Stimulated activated CD8-positive, alpha-beta memory T cell treated with anti-CD3 and anti-CD28 coated beads, Interleukin-7, amount 100 ng/mL, for 1 hour (primary cell): ENCODE results near the gene PDZD2.
"Not testable (repeated sequence)": the region's sequence is repeated elsewhere in the genome, so short reads cannot be mapped to it uniquely, and the experiment has no call there.

Experiments used
- DNase-seq, 2 donors: peaks; one replicate each; pipeline ENCODE4 v3.0.0-alpha.2; 2020; ENCODE audit warnings: low read depth in 2 of 2

Gene PDZD2

GRCh38 chr5:31975189-31975612 is 336.3 kb downstream of the PDZD2 start:
- not testable (repeated sequence) for DNase-seq

- DNase-seq, result no peak
Measured at GRCh38 chr5:31976169-31976568, 337.2 kb downstream of the PDZD2 start.

DNA sequence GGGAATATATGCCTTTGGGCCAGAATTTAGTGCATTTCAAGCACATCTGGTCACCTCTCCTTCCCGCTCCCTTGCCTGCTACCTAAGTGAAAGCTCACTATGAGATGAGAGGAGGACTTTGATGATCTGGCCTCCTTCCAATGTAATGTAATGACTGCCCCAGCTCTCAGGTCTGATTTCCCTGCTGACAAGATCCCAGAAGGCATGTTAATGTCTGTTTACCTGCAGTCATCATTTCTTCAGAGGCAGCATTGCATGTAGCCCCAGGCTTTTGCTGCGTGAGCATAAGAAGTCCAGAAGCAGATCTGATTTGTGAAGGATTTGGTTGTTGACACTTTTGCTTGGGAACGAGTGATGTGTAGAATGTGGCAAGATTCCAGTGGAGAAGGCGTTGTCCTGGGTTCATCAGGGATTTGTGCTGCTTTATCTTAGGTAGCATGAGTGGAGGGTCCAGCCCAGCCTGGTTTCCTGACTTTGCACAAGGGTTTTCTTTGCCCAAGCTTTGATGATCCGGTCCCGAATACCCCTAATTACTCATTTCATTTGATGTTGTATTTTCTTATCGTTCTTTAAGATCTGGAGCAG is 342.5 kb downstream of the PDZD2 start:
- DNase-seq, result no peak

- no peak for DNase-seq
Measured at GRCh38 chr5:31982027-31982426, 343.1 kb downstream of the PDZD2 start.

GRCh38 chr5:31982621-31983020 is 343.7 kb downstream of the PDZD2 start:
- no peak for DNase-seq

DNA sequence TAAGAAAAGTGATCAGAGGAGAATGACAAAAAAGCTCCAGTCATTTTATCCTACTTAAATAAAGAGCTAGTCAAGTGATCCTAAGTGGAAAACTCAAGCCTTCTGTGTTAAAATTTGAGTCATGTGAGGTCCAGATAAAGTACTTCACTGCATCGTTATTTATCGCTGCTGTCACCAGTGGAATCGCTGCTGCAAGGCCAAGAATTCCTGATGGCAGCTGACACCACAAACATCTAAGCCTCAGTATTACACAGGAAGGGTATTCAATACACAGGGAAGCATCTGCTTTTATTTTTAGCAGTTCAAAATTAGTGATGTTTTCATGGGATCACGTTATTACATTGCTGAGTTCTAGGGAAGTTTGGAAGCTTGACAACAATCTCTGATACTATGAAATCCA is 344.9 kb downstream of the PDZD2 start:
- no peak for DNase-seq

DNA sequence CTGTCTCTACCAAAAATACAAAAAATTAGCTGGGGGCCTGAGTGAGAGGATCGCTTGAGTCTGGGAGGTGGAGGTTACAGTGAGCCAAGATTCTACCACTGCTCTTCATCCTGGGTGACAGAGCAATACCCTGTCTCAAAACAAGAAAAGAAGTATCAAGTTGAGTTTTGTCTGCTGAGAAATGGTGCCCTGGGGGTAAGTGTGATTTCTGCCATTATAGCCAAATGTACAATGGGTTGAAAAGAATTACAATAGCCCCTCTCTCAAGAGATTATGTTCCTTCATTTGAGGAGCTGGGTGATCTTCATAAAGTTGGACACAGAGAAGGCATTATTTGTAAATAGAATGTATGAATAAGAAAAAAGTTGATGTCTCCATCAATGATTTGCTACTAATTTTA is 345.8 kb downstream of the PDZD2 start:
- DNase-seq, result no peak

- no peak for DNase-seq
Measured at GRCh38 chr5:31986101-31986500, 347.2 kb downstream of the PDZD2 start.

- no peak for DNase-seq
Measured at GRCh38 chr5:31987985-31988710, 349.2 kb downstream of the PDZD2 start.

DNA sequence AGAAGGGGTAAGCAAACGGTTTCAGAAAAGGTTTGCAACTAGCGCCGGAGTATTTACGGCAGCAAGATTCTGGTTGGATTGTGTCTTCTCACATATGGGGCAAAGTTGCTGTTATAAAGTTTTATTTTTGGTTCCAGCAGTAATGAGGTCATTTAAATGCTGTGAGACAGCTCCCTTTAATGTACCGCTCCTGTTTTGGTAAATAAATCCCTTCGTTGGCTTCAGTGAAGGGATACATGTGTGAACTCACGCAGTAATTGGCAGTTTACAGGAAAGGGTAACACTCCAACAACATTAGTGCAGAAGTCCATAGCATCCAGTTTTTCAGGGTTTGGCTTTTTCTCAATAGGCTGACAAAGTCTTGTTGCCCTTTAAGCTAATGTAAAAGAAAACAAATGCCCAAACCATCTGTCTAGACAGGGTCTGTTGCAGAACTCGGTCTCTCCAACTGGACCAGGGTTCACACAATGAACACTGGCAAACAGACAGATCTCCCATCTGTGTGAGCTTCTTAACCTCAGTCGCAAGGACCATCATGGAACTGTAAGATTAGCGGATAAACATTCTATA is 351.2 kb downstream of the PDZD2 start:
- DNase-seq, result no peak

DNA sequence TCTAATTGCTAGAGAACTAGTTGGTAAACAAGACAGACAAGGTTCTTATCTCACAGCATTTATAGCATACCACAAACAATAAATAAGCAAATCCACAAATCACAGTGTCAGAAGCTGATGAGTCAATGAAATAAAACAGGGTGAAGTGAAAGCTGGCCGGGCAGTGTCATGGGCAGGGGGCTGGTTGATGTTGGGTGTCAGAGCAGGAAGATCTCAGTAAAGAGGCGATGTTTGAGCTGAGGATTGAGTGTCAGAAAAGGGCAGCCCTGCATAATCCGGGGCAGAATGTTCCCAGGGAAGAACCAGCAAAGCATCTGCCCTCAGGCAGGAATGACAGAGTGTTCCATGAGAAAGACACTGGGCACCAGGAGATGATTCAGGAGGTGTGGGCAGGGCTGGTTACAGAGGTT is 351.8 kb downstream of the PDZD2 start:
- DNase-seq, result no peak

DNA sequence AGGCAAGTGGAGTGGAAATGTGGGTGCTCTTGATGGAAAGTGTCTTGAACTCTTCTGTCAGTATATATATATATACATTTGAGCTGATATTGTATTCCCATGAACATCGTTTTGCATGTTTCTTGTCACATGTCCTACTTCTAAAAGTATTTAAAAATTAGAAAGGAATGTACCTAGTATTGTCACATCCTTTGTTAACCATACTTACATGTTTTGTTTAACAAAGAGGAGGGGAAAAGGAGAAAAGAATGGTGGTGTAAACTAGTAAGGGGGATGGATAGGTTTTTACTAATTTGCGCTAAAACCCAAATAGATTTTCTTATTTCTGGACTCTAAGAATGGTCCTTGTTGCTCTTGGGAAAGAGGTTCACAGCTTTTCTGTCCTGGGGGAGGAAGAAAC is 353.4 kb downstream of the PDZD2 start:
- no peak for DNase-seq

DNA sequence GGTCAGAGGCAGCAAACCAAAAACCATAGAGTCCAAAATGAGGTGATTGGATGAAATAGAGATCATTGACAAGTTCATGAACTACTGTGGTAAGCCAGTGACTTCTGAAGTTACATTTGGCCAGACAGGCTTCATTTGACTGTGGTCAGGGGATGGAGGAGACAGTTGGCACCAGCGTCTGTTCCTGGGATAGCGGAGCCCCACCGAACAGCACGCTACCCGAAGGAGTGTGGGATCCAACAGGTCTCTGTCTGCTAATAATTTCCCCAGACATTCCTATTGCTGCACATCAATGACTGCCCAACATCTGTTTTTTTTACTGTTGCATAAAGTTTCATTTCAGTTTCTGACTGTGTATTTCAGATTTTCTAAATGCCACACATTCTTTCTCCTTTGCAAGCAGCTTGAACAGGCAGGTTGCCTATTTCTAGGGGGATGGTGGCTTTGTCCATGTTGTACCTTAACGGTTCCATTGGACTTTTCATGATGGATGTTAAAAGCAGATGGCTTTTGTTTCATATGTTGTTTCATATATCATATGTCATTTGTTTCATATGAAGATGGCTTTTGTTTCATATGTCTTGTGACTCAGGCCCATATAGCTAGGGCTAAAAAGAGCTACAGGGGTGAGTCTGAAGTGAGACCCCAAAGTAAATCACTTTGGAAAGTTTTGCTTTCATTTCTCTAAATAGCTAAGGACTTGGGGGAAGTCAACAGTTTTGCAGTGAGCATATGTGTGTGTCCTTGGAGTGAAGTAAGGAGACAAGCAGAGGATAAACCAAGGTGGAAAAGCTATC is 354.4 kb downstream of the PDZD2 start:
- no peak for DNase-seq

GRCh38 chr5:31995006-31995405 is 356.1 kb downstream of the PDZD2 start:
- DNase-seq, result no peak

DNA sequence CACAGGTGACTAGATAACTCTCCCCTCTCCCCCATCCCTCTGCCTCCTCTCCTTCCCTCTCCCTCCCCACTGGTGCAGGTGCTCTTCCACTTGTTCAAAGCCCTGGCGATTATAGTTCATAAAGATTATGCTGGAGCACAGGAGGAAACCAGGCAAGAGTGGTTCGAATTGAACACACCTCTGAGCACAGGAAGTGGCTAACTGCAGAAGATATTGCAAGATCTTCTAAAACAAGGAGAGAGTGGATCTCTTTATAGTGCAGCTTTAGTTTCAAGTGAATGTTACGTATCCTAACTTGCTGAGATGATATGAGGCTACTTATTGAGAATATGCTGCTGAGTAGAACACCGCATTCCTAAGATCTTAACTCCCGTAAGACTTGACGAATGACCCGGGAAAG is 356.8 kb downstream of the PDZD2 start:
- DNase-seq, result no peak

GRCh38 chr5:31996909-31997308 is 358.0 kb downstream of the PDZD2 start:
- DNase-seq, result no peak

DNA sequence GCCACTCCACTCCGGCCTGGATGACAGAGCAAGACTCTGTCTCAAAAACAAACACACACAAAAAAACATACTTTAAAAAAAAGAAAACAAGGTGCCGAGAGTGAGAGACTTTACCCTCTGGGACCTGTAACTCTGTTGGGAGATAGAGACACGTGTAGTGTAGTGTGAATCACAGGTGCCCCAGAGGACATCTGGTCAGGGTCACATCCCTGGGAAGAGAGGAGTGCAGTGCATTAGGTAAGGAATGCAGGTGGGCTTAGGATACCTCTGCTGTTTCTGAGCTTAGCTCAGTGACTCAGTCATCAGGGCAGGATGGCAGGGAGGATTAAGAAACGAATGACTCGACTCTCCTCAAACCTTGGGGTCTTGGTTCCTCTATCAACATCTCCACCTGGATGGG is 360.5 kb downstream of the PDZD2 start:
- DNase-seq, result no peak

DNA sequence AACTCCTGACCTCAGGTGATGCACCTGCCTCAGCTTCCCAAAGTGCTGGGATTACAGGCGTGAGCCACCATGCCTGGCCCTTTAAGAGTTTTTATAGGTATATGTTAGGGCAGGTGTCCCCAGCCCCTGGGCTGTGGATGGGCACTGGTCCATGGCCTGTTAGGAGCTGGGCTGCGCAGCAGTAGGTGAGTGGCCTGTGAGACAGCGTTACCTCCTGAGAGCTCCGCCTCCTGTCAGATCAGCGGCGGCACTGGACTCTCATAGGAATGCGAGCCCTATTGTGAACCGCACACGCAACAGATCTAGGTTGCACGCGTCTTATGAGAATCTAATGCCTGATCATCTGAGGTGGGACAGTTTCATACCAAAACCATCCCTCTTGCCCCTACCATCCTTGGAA is 361.8 kb downstream of the PDZD2 start:
- DNase-seq, result no peak

- no peak for DNase-seq
Measured at GRCh38 chr5:32001284-32001683, 362.4 kb downstream of the PDZD2 start.

DNA sequence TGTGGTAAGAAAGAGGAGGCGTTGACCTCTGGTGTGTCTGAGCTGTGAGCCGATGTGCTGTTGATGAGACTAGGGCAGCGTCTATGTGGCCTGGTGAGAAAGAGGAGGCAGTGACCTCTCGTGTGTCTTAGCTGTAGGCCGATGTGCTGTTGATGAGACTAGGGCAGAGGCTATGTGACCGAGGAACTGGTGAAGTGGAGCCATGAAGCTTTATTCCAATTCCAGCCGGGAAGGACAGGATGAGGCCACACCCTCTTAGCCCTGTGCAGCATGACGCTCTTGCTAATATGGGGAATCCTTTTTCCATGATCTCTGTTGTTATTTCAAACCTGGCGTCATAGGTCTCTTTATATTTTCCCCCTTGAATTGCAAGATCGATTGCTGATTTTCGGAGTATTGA is 362.8 kb downstream of the PDZD2 start:
- no peak for DNase-seq

DNA sequence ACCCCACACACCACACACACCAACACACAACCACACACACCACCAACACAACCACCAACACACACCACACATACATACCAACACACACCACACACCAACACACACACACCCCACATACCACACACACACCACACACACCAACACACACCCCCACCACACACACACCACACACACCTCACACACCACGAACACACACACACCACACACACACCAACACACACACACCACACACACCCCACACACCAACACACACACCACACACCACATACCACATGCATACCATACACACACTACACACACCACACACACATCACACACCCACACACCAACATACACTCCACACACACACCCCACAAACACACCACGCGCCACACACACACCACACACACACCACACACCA is 363.8 kb downstream of the PDZD2 start:
- DNase-seq, result no peak

DNA sequence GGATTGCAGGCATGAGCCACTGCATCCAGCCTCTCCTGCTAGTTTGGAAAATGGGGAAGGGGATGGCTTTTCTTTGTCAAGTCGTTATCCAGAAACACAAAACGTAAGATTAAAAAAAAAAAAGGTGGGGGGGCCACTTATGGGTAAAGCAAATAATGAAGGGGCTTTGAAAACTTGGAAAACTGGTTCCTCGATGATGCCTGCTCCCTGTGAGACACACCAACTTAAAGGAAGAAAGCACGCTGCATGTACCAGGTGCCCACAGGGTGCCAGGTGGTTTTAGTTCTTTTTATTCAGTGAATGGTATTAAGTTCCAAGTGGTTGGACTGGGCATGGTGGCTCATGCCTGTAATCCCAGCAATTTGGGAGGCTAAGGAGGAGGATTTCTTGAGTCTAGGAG is 365.1 kb downstream of the PDZD2 start:
- DNase-seq, result no peak

DNA sequence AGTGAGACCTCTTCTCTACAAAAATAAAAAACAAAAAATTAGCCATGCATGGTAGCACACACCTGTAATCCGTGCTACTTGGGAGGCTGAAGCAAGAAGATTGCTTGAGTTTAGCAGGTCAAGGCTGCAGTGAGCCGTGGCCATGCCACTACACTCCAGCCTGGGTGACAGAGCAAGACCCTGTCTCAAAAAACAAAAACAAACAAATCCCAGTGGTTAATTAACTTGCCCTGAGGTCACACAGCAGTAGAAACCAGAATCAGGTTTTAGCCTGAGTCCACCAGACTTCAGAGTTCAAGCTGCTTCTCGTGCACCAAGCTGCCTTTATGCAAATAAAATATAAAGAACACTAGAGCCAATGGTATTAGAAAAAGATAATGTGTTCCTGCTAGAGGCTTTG is 365.5 kb downstream of the PDZD2 start:
- DNase-seq, result no peak
